Suppressor macrophage (primary cell): ENCODE measurements around the gene TBC1D1.
"Not testable (repeated sequence)": the region's sequence is repeated elsewhere in the genome, so short reads cannot be mapped to it uniquely, and the experiment has no call there.

Experiments used
- DNase-seq, 4 experiments: peaks; one replicate each; pipeline ENCODE4 v3.0.0-alpha.2; 2020 to 2022

TBC1D1 gene

DNA sequence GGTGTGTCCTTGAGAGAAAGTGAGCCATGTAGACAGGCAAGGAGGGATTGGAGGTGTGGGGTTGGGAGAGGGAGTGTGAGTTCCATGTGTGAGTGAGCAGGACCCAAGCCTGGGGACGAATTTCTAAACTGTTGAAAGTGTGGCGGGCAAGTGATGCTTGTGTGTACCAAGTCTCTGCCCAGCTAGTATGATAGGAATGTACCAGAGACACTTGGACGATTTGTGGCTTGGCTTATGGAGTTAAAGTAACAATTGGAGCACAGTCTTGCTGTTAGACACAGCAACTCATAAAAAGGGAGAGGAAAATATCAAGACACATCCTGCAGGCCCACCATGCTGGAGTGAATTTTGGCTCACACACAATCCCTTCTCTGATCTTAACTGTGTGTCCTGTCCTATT is 77.9 kb downstream of the TBC1D1 start:
- no peak for DNase-seq

GRCh38 chr4:37970702-37971101 is 79.8 kb downstream of the TBC1D1 start:
- peak; percentile 85 to 93 (median 91) for DNase-seq

DNA sequence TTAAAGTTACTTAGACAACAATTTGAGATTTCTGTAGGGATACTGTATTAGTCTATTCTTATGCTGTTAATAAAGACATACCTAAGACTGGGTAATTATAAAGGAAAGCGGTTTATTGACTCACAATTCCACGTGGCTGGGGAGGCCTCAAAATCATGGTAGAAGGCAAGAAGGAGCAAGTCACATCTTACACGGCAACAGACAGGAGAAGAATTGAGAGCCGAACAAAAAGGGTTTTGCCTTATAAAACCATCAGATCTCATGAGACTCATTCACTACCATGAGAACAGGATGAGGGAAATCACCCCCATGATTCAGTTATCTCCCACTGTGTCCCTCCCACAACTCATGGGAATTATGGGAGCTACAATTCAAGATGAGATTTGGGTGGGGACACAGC is 80.3 kb downstream of the TBC1D1 start:
- DNase-seq, result no peak

GRCh38 chr4:37973441-37973840 is 82.6 kb downstream of the TBC1D1 start:
- DNase-seq, result no peak

DNA sequence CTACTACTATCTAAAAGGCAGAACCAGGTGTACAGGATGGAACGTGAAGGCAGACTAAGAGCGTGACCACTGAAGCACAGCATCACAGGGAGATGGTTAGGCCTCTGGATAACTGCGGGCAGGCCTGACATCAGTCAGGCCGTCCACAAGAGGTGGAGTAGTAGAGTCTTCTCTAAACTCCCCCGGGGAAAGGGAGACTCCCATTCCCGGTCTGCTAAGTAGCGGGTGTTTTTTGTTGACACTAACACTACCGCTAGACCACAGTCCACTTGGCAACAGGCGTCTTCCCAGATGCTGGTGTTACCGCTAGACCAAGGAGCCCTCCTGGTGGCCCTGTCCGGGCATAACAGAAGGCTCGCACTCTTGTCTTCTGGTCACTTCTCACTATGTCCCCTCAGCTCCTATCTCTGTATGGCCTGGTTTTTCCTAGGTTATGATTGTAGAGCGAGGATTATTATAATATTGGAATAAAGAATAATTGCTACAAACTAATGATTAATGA is 84.5 kb downstream of the TBC1D1 start:
- DNase-seq, result not testable (repeated sequence)

DNA sequence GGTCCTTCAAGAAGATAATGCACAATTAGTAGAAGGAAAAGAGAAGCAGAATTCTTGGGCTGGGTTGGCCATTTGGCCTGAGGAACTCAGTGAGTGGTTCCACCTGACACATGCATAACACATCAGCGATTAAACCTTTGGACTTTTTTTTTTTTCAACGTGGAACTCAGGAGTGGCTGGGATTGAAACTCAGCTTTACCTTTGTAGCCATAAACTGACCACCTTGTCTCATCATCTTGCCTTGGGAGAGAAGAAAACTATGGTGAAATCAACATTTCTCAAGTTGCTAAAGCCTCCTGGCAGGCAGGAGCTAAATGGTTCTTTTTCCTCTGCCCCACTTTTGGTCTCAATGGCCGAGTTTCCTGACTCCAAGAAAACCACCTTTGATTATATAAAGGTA is 85.6 kb downstream of the TBC1D1 start:
- peak in 2 of 4 experiments; percentile 13 to 24 for DNase-seq

GRCh38 chr4:37976991-37977470 is 86.1 kb downstream of the TBC1D1 start:
- DNase-seq, result peak; percentile 85 to 95 (median 92)

GRCh38 chr4:37977471-37978247 is 86.8 kb downstream of the TBC1D1 start:
- DNase-seq, result peak; percentile 82 to 94 (median 91)

- DNase-seq, result peak; percentile 33 to 61 (median 54)
Measured at GRCh38 chr4:37978248-37978924, 87.5 kb downstream of the TBC1D1 start.

GRCh38 chr4:37980246-37980645 is 89.4 kb downstream of the TBC1D1 start:
- no peak for DNase-seq

- DNase-seq, result no peak
Measured at GRCh38 chr4:37981425-37981824, 90.5 kb downstream of the TBC1D1 start.

DNA sequence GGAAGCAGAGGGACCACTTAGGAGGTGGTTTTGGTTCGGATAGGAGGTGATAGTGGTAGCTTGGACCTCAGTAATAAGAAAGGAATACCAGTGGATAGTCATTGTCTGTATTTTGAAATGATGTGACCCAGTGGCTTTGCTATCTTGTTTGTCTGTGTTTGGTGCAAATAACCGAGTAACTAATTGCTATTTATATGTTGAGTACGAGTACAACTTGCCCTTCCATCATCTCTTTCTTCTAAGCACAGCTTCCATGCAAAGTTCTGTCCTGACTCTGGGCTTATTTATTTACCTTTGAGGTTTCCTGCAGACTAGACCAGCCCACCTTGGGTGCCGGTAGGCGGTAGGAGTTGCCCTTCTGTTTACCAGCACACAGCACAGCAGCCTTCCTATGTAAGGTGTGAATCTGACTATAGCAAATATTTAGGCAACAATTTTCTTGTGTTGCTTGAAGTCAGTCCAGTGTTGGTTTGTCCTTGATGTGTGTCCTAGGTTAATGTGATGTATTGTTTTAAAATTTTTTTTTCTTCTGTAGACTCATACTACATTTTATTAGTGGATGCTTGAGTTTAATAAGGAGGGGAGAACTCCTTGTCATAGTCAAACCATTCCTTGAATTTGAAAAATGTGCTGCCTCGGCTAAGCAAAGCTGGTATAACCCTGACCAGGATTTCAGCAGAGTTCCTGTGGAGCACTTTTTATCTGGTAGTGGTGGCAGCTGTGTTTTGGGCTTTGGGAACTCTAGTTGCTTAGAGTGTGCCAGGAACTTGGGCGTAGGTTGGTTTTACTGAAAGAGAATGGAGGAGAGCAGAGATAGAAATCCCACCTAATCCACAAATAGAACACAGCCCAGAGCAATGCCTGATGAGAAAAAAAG is 91.2 kb downstream of the TBC1D1 start:
- no peak for DNase-seq

DNA sequence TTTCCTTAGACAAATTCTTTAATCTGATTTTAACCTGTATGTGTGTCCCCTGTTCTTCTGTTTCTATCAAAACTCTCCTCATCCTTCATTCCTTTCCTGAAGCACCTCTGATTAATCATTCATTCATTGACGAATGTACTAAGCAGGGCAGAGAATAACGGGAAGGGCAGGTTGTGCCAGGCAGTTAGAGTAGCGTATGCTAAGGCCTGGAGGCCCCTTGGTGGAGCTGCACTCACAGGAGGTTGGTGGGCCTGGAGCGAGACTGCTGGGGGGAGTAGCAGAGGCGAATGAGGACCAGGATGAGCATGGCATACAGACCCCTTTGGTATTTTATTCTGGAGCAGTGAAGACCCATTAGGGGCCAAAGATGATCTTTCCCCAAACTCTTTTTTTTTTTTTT is 91.9 kb downstream of the TBC1D1 start:
- DNase-seq, result no peak

DNA sequence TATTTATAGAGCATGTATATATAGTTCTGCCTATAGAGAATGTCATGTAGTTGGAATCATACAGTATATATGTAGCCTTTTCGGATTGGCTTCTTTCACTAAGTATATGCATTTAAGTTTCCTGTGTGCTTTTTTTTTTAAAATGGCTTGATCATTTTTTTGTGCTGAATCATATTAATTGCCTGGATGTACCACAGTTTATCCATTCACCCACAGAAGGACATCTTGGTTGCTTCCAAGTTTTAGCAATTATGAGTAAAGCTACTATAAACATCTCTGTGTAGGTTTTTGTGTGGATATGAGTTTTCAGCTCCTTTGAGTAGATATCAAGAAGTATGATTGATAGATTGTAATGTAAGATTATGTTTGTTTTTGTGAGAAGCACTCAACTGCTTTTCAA is 93.1 kb downstream of the TBC1D1 start:
- DNase-seq, result no peak

GRCh38 chr4:37985730-37986275 is 94.9 kb downstream of the TBC1D1 start:
- no peak for DNase-seq

GRCh38 chr4:37988670-37989069 is 97.8 kb downstream of the TBC1D1 start:
- no peak for DNase-seq

- peak; percentile 46 to 86 (median 68) for DNase-seq
Measured at GRCh38 chr4:37989398-37990260, 98.7 kb downstream of the TBC1D1 start.

- DNase-seq, result no peak
Measured at GRCh38 chr4:37990731-37991245, 99.9 kb downstream of the TBC1D1 start.

DNA sequence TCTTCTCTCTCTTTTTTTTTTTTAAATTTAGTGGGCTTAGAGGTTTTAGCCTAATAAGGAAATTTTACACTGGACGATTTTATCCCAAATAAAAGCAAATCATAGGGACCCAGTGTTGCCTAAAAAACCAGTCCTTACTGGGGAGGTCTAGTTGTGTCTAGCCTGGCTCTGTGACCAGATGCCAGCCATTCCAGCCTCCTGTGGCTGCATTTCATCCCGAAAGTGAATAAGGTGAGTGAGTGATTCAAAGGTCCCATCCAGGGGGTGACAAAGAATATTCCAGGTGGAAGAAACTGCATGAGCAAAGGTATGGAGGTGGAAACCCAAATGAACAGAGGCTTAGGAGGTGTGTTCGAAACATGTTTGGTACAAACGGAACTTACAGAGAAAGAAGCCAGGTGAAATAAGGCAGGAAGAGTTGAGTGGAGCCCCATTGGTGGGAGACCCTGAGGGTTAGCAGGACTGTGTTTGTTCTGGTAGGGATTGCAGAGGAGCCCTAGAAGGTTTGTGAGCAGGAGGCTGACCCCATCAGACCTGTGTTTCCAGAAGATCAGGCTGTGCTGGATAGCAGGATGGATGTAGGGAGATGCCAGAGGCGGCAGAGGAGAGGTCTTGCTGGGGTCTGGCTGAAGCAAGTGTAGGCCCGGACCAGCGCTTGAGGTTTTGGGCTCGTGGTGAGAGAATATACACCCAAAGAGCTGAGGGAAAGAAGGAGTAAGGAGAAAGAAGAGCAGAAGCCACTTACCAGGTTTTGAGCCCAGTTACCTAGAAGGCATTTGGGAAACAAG is 100.9 kb downstream of the TBC1D1 start:
- no peak for DNase-seq

DNA sequence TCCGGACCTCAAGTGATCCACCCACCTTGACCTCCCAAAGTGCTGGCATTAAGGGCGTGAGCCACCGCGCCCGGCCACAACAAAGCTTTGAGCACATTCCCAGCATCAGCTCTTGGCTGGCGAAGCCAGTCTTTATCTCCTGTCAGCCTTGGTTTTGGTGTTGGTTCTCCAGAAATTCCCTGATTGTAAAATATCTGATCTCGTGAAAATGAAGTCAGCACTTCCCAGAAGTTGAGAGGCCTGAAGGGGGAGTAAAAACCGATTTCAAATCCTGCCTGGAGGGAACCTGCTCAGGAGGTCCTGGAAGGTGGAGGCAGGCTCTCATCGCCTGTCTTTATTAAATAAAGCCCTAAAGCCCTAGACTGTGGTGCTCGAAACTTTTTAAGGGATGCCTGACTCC is 102.9 kb downstream of the TBC1D1 start:
- no peak for DNase-seq
